Loucy (cell line): Measurements from ENCODE around the gene FADS1.

ENCODE experiments used
- H2AFZ ChIP-seq: fragments of 200-600 bp; sonication (generic); 2 replicates; pipeline ENCODE4 v1.6.0; 2016; ENCODE audit warnings: antibody characterized with exemption, mild to moderate bottlenecking, low read length, moderate library complexity
- H3F3A ChIP-seq: fragments of 200-600 bp; 2 replicates; pipeline ENCODE4 v1.6.0; 2016; ENCODE audit warnings: antibody characterized with exemption, low read depth, mild to moderate bottlenecking
- H3K27me3 ChIP-seq: fragments of 200-600 bp; sonication (generic); 2 replicates; pipeline ENCODE4 v1.6.1; 2014; ENCODE audit warnings: low read length, mild to moderate bottlenecking; ENCODE audit not compliant: insufficient read depth, poor library complexity, severe bottlenecking
- H3K36me3 ChIP-seq: fragments of 200-600 bp; sonication (generic); 2 replicates; pipeline ENCODE4 v1.6.1; 2016; ENCODE audit warnings: low read length; ENCODE audit not compliant: insufficient read depth
- H3K4me1 ChIP-seq: fragments of 200-600 bp; sonication (generic); 2 replicates; pipeline ENCODE4 v1.5.1; 2014; ENCODE audit warnings: low read length, mild to moderate bottlenecking; ENCODE audit not compliant: insufficient read depth, poor library complexity, severe bottlenecking
- H3K4me2 ChIP-seq: fragments of 200-600 bp; sonication (generic); 2 replicates; pipeline ENCODE4 v1.6.0; 2014; ENCODE audit warnings: antibody characterized with exemption, low read length, low read depth, mild to moderate bottlenecking; ENCODE audit not compliant: poor library complexity, severe bottlenecking
- H3K4me3 ChIP-seq: fragments of 200-600 bp; sonication (generic); 2 replicates; pipeline ENCODE4 v1.5.1; 2014; ENCODE audit warnings: low read length, mild to moderate bottlenecking, mixed read lengths; ENCODE audit not compliant: poor library complexity, severe bottlenecking
- H3K79me2 ChIP-seq: fragments of 200-600 bp; sonication (generic); 2 replicates; pipeline ENCODE4 v1.6.1; 2014; ENCODE audit warnings: low read length; ENCODE audit not compliant: insufficient read depth
- H3K9ac ChIP-seq: fragments of 200-600 bp; sonication (generic); 2 replicates; pipeline ENCODE4 v1.6.0; 2014; ENCODE audit warnings: mild to moderate bottlenecking, low read depth, low read length, moderate library complexity; ENCODE audit not compliant: poor library complexity, severe bottlenecking
- H3K9me2 ChIP-seq: fragments of 200-600 bp; sonication (generic); replicated peaks from 2 replicates; pipeline ENCODE4 v1.6.1; 2016; ENCODE audit warnings: low read depth, low read length, mixed read lengths
- H3K9me3 ChIP-seq: fragments of 200-600 bp; sonication (generic); 2 replicates; pipeline ENCODE4 v1.6.1; 2014; ENCODE audit warnings: mild to moderate bottlenecking, antibody characterized with exemption, low read length, low read depth; ENCODE audit not compliant: insufficient read depth
- H4K20me1 ChIP-seq: fragments of 200-600 bp; sonication (generic); 2 replicates; pipeline ENCODE4 v1.6.0; 2014; ENCODE audit warnings: antibody characterized with exemption, low read length, mild to moderate bottlenecking; ENCODE audit not compliant: insufficient read depth, poor library complexity, severe bottlenecking
- EZH2phosphoT487 ChIP-seq: fragments of 200-600 bp; IDR thresholded peaks from 2 replicates; pipeline ENCODE4 v1.6.1; 2018; ENCODE audit warnings: antibody characterized with exemption, mild to moderate bottlenecking, moderate library complexity, borderline replicate concordance
- TF ChIP-seq, protein P1 (sequence below): fragments of 200-600 bp; sonication (generic); conservative IDR thresholded peaks from 2 replicates; pipeline ENCODE4 v1.5.1; 2014; ENCODE audit warnings: mild to moderate bottlenecking, antibody characterized with exemption, low read length

Gene FADS1

DNA sequence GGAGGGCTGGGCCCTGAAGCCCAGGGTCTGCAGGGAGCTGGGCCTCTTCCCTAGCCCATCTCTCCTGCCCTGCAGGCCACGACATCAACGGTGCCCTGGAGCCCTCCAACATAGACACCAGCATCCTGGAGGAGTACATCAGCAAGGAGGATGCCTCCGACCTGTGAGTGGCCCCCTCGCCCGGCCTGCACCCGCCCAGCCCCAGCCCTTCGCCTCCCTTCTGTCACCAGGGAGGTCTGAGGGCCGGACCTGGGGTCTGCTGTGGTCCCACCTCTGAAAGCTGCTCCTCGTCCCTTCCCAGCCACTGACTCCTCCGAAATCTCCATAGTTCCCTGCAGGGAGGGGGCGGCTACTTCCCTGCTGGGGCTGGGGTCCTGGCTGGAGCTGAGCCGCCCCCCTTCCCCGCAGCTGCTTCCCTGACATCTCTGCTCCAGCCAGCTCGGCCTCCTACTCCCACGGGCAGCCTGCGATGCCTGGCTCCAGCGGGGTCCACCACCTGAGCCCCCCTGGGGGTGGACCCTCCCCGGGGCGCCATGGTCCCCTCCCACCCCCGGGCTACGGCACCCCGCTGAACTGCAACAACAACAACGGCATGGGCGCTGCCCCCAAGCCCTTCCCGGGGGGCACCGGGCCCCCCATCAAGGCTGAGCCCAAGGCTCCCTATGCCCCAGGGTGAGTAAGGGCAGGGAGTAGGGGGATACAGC is 51.1 kb downstream of the FADS1 start:
- H3K4me1 ChIP-seq, result no peaks in the 10 kb centered on the region
- no peak overlapping the region for H3K4me3 ChIP-seq
- H3K4me2 ChIP-seq, result no peak overlapping the region
- TF ChIP-seq, protein P1, sequence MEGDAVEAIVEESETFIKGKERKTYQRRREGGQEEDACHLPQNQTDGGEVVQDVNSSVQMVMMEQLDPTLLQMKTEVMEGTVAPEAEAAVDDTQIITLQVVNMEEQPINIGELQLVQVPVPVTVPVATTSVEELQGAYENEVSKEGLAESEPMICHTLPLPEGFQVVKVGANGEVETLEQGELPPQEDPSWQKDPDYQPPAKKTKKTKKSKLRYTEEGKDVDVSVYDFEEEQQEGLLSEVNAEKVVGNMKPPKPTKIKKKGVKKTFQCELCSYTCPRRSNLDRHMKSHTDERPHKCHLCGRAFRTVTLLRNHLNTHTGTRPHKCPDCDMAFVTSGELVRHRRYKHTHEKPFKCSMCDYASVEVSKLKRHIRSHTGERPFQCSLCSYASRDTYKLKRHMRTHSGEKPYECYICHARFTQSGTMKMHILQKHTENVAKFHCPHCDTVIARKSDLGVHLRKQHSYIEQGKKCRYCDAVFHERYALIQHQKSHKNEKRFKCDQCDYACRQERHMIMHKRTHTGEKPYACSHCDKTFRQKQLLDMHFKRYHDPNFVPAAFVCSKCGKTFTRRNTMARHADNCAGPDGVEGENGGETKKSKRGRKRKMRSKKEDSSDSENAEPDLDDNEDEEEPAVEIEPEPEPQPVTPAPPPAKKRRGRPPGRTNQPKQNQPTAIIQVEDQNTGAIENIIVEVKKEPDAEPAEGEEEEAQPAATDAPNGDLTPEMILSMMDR, result no peak
- no peak for TF ChIP-seq EZH2phosphoT487
- H3K9ac ChIP-seq, result no peak overlapping the region
- H2AFZ ChIP-seq, result no peak overlapping the region
- no peaks in the 10 kb centered on the region for H3F3A ChIP-seq
- no peaks in the 10 kb centered on the region for H3K36me3 ChIP-seq
- no peaks in the 10 kb centered on the region for H3K27me3 ChIP-seq
- H3K9me3 ChIP-seq, result no peaks in the 10 kb centered on the region
- H3K9me2 ChIP-seq, result no peaks in the 10 kb centered on the region
- H4K20me1 ChIP-seq, result no peaks in the 10 kb centered on the region
- H3K79me2 ChIP-seq, result no peaks in the 10 kb centered on the region

DNA sequence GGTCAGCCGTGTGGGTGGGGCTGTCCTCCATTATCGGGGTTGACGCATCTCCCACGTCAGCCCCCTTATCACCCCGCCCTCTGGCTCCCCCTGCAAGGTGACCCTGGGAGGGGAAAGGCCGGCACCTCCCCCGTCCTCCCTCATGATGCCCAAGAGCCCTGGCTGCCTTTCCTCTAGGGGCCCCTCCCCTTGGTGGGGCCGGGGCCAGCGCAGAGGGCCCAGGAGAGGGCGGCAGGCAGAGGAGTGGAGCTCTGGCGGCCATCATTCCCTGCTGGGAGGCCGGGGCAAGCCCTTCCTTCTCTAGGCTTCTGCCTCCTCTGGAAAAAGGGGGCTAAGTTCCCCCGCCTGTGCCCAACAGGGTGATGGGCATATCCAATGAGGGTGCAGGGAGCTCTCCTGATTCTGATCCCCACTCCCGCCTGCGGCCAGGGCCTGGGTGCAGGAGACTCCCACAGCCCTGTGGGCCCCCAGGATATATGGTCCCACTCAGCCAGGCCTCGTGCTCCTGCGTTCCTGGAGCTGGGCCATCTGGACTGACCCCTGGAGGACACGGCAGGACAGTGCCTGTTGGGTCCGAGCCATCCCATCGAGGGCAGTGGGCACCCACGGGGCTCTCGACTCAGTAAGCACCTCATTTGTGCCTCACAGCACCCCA is 52.1 kb downstream of the FADS1 start:
- H3K4me1 ChIP-seq, result no peaks in the 10 kb centered on the region
- no peaks in the 10 kb centered on the region for H3K27me3 ChIP-seq
- H3K36me3 ChIP-seq, result no peaks in the 10 kb centered on the region
- no peak for TF ChIP-seq EZH2phosphoT487
- H3K4me2 ChIP-seq, result no peak overlapping the region
- no peaks in the 10 kb centered on the region for H3K9me2 ChIP-seq
- H3K4me3 ChIP-seq, result no peak overlapping the region
- H3F3A ChIP-seq, result no peaks in the 10 kb centered on the region
- no peaks in the 10 kb centered on the region for H3K79me2 ChIP-seq
- H4K20me1 ChIP-seq, result no peaks in the 10 kb centered on the region
- H2AFZ ChIP-seq, result no peak overlapping the region
- no peaks in the 10 kb centered on the region for H3K9me3 ChIP-seq
- no peak overlapping the region for H3K9ac ChIP-seq

DNA sequence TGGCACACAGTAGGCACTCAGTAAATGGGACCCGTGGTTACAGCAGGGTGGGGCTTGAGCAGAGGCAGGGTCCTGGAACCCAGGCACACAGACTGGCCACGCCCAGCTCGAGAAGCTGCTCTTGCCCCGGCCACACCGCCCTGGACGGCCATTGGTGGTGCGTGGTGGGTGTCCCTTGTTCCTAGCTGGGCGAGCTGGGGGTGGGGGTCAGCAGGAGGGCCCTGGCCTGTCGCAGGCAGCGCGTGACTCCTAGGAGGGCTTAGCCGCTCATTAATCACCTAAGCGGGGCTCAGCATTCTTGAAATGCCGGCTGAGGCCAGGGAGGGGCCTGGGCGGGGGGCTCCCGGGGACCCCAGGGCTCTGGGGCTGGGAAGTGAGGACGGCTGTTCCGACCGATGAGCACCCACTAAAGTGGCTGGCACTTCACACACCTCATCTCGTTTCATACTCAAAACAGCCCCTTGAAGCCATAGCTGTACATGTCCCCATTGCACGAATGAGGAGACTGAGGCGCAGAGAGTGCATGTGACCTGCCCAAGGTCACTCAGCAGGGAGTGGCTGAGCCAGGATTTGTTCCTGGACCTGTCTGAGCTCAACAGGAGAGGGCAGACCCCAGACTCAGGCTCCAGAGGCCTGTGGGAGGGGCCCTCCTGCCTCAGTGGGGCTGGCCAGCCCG is 52.7 kb downstream of the FADS1 start:
- no peaks in the 10 kb centered on the region for H3F3A ChIP-seq
- no peak overlapping the region for H3K4me2 ChIP-seq
- H3K27me3 ChIP-seq, result no peaks in the 10 kb centered on the region
- H3K79me2 ChIP-seq, result no peaks in the 10 kb centered on the region
- H3K4me1 ChIP-seq, result no peaks in the 10 kb centered on the region
- H3K4me3 ChIP-seq, result no peak overlapping the region
- H3K36me3 ChIP-seq, result no peaks in the 10 kb centered on the region
- no peaks in the 10 kb centered on the region for H3K9me3 ChIP-seq
- no peaks in the 10 kb centered on the region for H4K20me1 ChIP-seq
- no peaks in the 10 kb centered on the region for H3K9me2 ChIP-seq
- H2AFZ ChIP-seq, result no peak overlapping the region
- TF ChIP-seq, protein P1, result no peak
- TF ChIP-seq EZH2phosphoT487, result no peak
- no peak overlapping the region for H3K9ac ChIP-seq
